GM18861 (cell line): ENCODE results near the gene PSMA4.
"Not testable (repeated sequence)": the region's sequence is repeated elsewhere in the genome, so short reads cannot be mapped to it uniquely, and the experiment has no call there.

Source experiments
- ATAC-seq: cut with Tn5 transposase; IDR thresholded peaks from one replicate; pipeline ENCODE4 v1.9.1; 2021; ENCODE audit not compliant: unreplicated experiment

The PSMA4 gene

DNA sequence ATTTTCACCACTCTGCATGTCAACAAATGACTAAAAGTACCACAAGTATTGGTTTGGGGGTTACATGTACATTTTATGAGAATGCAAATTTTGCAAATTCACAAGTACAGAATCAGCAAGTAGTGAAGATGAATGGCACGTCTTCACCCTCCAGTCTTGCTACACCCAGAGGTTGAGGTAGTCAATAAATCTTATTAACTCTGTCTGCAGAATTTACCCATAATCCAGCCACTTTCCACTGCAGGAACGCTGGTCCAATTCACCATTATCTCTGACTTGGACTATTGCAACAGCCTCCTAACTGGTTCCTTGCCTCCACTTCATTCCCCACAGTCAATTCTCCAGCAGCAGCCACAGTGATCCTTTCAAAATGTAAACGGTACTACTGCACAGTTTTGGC is 10.6 kb downstream of the PSMA4 start:
- ATAC-seq: no peak

DNA sequence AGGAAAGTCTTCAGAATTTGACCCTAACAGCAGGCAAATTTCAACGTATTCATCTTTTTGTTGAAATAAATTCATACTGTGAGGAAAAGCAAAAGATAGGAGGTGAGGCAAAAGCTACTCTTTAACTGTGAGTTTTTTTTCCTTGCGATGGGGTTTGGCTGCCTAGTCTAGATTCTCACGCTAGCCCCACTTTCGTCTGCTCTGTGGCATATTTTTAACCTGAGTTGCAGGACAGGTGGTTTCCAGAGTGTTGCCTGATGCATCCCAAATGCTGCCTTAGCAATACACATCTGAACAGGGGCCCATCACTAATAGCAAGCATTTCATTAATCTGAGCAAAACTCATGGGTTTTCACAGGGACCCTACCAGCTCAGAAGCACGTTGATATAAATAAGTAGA is 11.7 kb downstream of the PSMA4 start:
- no peak for ATAC-seq

DNA sequence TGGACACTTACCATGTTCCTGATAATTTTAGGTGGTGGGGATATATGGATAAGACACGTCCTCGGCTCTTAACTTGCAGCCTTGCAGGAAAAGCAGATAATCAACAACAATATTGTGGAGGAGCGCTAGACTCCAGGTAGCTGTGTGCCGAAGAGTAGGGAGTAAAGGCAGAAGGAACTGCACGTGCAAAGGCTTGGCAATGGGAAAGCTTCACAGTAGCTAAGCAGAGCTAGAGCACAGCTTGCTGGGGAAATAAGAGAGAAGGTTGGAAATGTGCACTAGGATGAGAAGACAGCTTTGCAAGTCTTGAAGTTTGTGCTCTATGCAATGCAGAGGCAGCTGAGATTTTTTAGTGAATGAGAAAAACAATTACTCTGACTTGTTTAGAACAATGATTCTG is 12.4 kb downstream of the PSMA4 start:
- ATAC-seq: no peak

DNA sequence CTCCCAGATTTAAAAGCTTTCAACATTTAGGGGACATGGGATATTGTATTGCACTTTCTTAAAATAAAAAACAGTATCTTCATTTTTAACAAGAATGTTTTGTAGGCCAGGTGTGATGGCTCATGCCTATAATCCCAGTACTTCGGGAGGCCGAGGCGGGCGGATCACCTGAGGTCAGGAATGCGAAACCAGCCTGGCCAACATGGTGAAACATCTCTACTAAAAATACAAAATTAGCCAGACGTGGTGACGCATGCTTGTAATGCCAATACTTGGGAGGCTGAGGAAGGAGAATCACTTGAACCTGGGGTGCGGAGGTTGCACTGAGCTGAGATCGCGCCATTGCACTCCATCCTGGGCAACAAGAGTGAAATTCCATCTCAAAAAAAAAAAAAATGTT is 20.0 kb downstream of the PSMA4 start:
- not testable (repeated sequence) for ATAC-seq

DNA sequence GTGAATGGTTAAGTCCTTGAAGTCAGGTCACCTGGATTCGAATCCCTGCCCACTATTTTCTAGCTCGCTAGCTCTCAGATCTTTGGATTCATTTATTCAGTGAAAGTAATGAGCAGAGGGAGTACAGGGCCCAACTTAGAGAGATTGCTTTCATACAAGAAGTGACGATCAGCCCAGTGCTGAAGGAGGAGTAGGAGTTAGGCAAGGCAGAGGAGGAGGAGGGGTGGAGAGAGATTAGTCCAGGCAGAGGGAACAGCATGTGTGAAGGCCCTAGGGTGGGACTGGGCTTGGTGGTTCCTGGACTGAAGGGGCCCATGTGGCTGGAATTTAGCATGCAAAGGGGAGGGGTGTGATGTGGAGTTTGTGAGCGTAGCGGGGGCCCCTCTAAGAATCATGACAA is 21.2 kb downstream of the PSMA4 start:
- no peak for ATAC-seq

DNA sequence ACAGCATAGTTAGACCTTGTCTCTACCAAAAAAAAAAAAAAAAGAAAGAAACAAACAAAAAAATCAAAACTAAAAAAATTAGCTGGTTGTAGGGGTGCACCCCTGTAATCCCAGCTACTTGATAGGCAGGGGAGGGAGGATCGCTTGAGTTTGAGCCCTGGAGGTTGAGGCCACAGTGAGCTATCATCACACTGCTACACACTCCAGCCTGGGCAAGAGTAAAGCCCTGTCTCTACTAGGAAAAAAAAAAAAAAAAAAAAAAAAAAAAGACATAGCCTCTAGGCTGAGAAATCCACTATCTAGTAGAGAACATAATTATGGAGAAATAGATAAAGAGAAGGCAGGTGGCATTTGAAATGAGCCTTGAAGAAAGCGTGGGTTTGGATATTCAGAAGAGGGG is 22.8 kb downstream of the PSMA4 start:
- ATAC-seq: no peak

DNA sequence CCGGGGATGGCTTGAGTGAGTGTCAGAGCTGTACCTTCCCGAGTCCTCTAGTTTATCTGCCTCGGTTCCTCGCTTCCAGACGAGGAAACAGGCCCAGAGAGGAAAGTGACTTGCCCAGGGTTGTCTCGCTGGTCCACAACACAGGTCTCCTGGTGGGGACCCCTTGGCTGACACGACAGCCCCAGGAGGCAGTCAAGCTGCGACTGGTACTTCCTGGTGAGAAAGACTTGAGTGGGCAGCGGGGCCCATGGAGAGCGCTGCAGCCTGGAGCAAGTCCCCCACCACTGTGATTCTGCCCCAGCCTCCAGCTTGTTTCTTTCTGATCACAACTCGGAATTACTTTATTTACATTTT is 24.5 kb downstream of the PSMA4 start:
- peak; percentile 16 for ATAC-seq

DNA sequence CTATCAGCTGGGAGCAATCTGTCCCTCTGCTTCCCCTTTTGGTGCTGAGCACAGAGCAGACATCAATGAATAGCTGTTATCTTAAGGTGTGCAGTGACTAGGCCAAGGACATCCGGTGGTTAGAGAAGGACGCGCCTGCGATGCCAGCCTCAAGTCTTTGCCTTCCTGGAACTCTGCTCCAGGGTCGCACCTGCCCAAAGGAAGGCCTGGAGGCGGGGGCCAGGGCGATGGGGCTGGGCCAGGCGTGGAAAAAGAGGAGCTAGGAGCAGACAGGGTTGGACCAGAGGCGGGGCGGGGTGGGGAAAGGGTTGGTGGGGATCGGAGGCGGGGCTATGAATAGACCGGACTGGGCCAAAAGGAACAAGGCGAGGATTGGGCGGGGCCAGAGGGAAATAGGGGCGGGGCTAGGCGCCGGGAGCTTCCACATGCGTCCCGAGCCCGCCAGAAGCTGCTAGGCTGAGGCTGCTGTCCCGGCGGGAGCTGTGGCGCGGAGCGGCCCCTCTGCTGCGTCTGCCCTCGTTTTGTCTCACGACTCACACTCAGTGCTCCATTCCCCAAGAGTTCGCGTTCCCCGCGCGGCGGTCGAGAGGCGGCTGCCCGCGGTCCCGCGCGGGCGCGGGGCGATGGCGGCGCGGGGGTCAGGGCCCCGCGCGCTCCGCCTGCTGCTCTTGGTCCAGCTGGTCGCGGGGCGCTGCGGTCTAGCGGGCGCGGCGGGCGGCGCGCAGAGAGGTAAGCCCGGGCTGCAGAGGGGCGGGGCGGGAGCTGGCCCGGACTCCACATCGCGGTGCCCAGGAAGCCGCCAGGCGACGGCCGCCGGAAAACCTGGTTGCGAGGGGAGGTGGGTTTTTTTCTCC is 25.1 kb downstream of the PSMA4 start, which contains the start of gene CHRNA5:
TSS of gene CHRNA5 (plus strand) at position 424 of the 854 bp plus-strand sequence. CDS start at position 624, 200 bp downstream.
- peak; percentile 55 for ATAC-seq

DNA sequence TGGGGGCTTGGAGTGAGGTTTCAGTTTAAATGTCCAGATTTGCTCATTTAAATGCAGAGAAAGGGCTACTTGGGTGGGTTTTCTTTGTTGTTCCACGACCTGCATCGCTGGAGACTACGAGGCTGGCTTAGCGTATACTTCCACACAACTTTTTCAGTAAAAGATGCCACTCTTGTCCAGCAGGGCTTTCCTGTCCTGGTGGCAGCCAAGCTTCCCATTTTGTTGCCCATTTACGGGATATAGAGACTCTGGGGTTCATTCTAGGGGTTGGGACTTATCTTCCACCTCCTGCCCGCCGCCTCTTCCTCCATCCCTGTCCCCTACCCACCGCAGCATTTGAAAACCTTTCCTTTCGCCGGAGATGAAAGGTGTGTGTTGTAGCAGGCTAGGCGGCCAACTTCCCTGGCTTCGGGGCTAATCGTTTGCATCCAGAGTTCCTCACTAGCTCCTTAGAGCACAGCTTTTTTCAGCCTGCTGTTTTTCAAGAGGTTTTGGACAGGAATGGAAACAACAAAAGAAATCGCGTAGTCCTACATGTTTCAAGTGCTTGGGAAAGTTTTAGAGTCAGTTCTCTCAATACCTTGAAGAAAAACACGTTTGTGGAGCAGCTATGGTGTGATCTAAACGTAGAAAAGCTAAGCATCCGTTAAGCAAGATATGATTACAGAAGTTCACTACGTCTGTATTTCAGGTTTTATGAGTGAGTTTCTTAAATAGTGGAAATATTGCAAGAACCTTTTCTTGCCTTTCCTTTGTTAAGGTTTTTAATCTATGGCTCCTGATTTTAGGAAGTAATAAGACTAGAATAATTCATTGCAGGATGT is 25.9 kb downstream of the PSMA4 start:
- peak; percentile 9 for ATAC-seq

DNA sequence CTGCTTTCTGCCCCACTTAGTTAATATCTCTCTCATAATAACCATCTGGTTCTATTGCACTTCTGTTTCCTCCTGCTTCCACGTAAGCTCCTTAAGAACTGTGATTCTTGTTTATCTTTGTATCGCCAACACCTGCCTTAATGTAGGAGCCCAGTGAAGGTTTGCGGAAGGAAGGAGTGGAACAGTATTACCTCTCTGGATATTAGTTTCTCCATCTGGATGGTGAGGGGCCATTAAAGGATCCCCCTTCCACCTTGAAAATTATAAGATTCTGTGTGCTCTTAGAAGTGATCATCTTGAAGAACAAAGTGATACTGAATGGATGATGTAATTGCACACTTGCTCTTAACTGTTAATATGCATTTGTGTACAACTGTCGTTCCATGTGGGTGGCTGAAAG is 27.3 kb downstream of the PSMA4 start:
- no peak for ATAC-seq

DNA sequence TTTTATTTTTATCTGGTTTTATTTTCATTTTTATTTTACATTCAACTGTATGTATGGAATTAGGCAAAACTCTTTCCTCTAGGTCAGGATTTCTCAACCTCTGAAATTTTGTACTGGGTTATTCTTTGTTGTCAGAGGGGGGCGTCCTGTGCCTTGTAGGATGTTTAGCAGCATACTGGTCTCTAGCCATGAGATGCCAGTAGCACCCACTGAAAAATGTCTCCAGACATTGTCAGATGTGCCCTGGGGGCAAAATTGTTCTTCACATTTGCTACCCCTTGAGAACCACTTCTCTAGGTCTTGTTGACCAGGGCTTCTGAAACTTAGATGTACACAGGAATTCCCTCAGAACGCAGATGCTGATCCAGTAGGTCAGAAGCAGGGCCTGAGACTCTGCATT is 30.5 kb downstream of the PSMA4 start:
- ATAC-seq: no peak

DNA sequence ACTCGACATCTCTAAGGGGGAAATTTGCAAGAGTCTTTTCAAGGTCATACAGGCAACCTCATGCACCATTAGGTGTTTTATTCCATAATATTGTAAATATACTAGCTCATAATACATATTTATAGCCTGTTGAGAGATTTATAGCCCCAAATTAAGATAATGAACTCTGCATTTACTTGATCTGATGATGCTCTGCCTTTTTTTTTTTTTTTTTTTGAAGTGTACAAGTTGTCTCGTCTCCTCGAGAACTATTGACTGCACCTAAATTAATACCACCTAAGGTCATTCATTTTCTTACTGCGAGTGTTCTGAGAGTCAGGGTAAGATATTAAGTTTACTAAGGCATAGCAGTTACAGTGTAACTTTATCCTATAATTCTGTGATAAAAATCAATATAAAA is 31.1 kb downstream of the PSMA4 start:
- ATAC-seq: no peak

DNA sequence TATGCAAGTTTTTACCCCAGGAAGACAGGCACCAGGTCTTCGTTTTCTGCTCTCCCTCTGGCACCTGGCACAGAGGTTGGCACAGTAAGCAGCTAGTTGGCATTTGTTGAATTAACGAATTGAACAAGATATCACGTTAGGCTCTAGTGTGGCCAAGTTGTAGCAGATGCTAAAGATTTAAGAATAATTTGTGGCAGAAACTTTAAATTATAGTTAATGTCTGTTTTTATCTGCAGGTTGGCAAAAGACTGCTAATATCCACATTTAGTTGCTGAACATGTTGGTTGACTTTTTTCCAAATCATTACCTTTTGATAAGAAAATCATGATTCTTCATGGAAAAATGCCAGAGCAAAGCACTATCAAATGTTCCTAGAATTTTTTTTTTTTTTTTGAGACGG is 33.2 kb downstream of the PSMA4 start:
- no peak for ATAC-seq

DNA sequence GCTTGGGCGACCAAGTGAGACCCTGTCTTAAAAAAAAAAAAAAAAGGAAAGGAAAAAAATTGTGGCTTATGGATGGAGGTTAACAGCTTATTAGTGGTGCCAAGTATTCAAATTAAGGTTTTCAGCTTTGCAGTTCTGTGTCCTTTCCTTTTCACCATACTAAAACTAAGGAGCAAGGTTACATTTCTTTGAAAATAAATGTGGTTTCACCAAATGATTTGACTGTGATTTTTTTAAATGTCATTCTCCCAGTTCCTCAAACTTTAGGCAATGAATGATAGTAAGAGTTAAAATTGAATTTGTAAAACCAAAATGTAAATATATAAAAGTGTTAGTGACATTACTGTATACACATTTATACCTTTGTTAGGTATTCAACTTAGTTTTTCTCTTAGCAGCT is 34.7 kb downstream of the PSMA4 start:
- no peak for ATAC-seq

DNA sequence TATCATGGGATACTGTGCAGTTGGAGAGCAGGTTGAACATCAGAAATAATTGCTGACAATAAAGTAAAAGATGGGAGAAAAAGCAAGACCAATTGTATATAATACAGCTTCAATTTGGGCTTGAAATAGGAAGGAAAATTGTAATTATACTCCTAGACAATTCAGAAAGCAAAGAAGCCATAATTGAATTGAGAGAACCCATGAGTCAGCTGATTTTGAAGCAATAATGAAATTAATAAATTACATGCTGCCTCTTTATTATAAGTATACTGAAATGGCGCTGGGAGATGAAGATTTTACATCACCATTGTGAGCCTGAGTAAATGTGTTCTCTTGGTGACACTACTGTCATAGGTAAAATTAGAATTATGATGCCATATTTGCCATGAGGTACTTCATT is 57.3 kb downstream of the PSMA4 start:
- ATAC-seq: no peak

DNA sequence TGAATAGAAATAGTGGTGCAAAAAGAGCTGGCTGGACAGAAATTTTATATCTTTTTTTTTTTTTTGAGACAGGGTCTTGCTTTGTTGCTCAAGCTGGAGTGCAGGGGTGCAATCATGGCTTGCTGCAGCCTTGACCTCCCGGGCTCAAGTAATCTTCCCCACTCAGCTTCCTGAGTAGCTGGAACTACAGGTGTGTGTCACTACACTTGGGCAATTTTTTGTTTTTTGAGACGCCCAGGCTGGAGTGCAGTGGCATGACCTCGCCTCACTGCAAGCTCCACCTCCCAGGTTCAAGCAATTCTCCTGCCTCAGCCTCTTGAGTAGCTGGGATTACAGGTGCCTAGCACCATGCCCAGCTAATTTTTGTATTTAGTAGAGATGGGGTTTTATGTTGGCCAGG is 58.1 kb downstream of the PSMA4 start:
- no peak for ATAC-seq

DNA sequence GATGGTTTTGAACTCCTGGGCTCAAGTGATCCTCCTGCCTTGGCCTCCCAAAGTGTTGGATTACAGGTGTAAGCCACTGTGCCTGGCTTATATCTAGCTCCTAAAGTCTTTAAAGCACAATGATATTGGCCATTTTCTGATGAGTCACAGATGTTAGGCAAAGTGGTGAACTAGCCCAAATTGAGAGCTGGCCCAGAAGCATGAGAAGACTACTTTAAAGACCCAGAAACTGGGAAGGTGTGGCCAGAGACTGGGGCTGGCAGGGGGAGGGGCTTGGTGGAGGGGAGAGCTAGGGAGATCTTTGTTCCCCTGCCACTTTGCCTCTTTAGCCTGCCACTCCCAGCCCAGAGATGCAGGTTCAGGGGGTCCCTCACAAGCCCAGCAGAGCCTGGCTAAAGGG is 58.9 kb downstream of the PSMA4 start:
- ATAC-seq: no peak
